ENCODE measurements around the gene ZBTB5. TPM values are rescaled to one million over a fixed set of nuclear protein-coding genes. Genes with fewer than 3 reads are reported as not detected.
A peak's percentile ranks its signal among the peaks of the same experiment; 100 is the strongest.
"Not testable (repeated sequence)": the region's sequence is repeated elsewhere in the genome, so short reads cannot be mapped to it uniquely, and the experiment has no call there.

ZBTB5 gene
- total and polyA plus RNA-seq, 8 donors, result 2.2 to 16.5 (median 6.7) TPM; not detected in 1

GRCh38 chr9:37485389-37486255 lies 20.4 kb upstream of the ZBTB5 start, which contains the start of gene POLR1E:
Gene POLR1E (plus strand): TSS chr9:37485948. CDS start chr9:37486048, 100 bp downstream.
- Histone ChIP-seq H3K4me3 (peak within 1 kb of the TSS; percentile 65 to 93 (median 82)), H3K9me3 (no peaks in the 10 kb centered on the region), H3K27me3 (peaks cover 0 to 10% (median 0%) of the 10 kb centered on the region in 3 donors), H3K4me1 (peaks cover 24 to 44% (median 30%) of the 10 kb centered on the region in 4 donors), H3K36me3 (peaks cover 7 to 29% (median 25%) of the 10 kb centered on the region in 4 donors), H3K27ac (peak within 1 kb of the TSS; percentile 65 to 94 (median 86))
- TF ChIP-seq POLR2AphosphoS5 (IDR thresholded peaks at IDR 0.05) (peak; percentile 61 to 91 (median 78)), EP300 (IDR thresholded peaks at IDR 0.05) (no peak), POLR2A (IDR thresholded peaks at IDR 0.05) (peak in 1 of 4 donors; percentile 45)
- intact Hi-C loops (cut with DNase I; ENCODE audit: low total_unique reads), result no loop called here
- peak; percentile 98 for DNase-seq
- WGBS, 5 donors, result 1 to 5% (median 3%) methylated on average over 44 to 56 of the region's 56 CpGs

GRCh38 chr9:37480759-37481158 lies 15.5 kb upstream of the ZBTB5 start:
- TF ChIP-seq POLR2AphosphoS5 (IDR thresholded peaks at IDR 0.05), result no peak
- no peak for TF ChIP-seq POLR2A (IDR thresholded peaks at IDR 0.05)
- TF ChIP-seq EP300 (IDR thresholded peaks at IDR 0.05), result no peak
- TF ChIP-seq CTCF (IDR thresholded peaks at IDR 0.05), result no peak
- Histone ChIP-seq H3K4me1 (peaks cover 5 to 15% (median 7%) of the 10 kb centered on the region in 4 donors), H3K9me3 (no peaks in the 10 kb centered on the region), H3K27ac (no peak overlapping the region), H3K36me3 (no peaks in the 10 kb centered on the region), H3K27me3 (peaks cover 0 to 30% (median 0%) of the 10 kb centered on the region in 3 donors), H3K4me3 (no peak overlapping the region)
- intact Hi-C loops (cut with DNase I; ENCODE audit: low total_unique reads), result no loop called here
- WGBS, 5 donors, result 80 to 88% (median 85%) methylated on average over 3 of the region's 3 CpGs
- DNase-seq, result no peak

GRCh38 chr9:37477987-37478619 lies 12.9 kb upstream of the ZBTB5 start:
- not testable (repeated sequence) for H3K9me3 ChIP-seq, H3K4me3 ChIP-seq, DNase-seq, H3K36me3 ChIP-seq, H3K4me1 ChIP-seq, H3K27ac ChIP-seq
- 61 to 69% (median 69%) methylated on average over 5 of the region's 5 CpGs for WGBS, 5 donors
- H3K27me3 ChIP-seq, result peaks cover 0 to 30% (median 0%) of the 10 kb centered on the region in 3 donors
- intact Hi-C loops (cut with DNase I; ENCODE audit: low total_unique reads), result loop anchor here (10.0 kb wide), 1 partner anchor 63 kb away; no protein-coding TSS in a partner anchor

GRCh38 chr9:37477443-37477842 lies 12.2 kb upstream of the ZBTB5 start:
- 74 to 86% (median 77%) methylated on average over 4 of the region's 4 CpGs for WGBS, 5 donors
- H3K27ac ChIP-seq, H3K9me3 ChIP-seq, H3K4me3 ChIP-seq, DNase-seq, H3K36me3 ChIP-seq: not testable (repeated sequence)
- peaks cover 0 to 30% (median 0%) of the 10 kb centered on the region in 3 donors for H3K27me3 ChIP-seq
- H3K4me1 ChIP-seq, result peaks cover 4 to 10% (median 4%) of the 10 kb centered on the region in 4 donors
- intact Hi-C loops (cut with DNase I; ENCODE audit: low total_unique reads), result loop anchor here (10.0 kb wide), 1 partner anchor 63 kb away; no protein-coding TSS in a partner anchor

- 69 to 80% (median 76%) methylated on average over 11 of the region's 11 CpGs for WGBS, 5 donors
- no peak overlapping the region for H3K27ac ChIP-seq
Measured at GRCh38 chr9:37476930-37477329, 11.7 kb upstream of the ZBTB5 start.

More at GRCh38 chr9:37476930-37477329, 11.7 kb upstream of the ZBTB5 start:
- H3K4me1 ChIP-seq, result peaks cover 6 to 11% (median 6%) of the 10 kb centered on the region in 4 donors
- no peaks in the 10 kb centered on the region for H3K36me3 ChIP-seq
- intact Hi-C loops (cut with DNase I; ENCODE audit: low total_unique reads), result loop anchor here (10.0 kb wide), 1 partner anchor 62 kb away; no protein-coding TSS in a partner anchor
- peaks cover 0 to 28% (median 0%) of the 10 kb centered on the region in 3 donors for H3K27me3 ChIP-seq
- DNase-seq, result no peak
- TF ChIP-seq POLR2A (IDR thresholded peaks at IDR 0.05) (no peak), POLR2AphosphoS5 (IDR thresholded peaks at IDR 0.05) (no peak), EP300 (IDR thresholded peaks at IDR 0.05) (no peak), CTCF (IDR thresholded peaks at IDR 0.05) (no peak)
- no peak overlapping the region for H3K4me3 ChIP-seq
- H3K9me3 ChIP-seq, result peaks cover 0 to 9% (median 0%) of the 10 kb centered on the region in 4 donors
